ENCODE measurements around the gene BAHCC1.

GRCh38 chr17:81438007-81438659 lies 42.9 kb downstream of the BAHCC1 start:
- TF ChIP-seq CTCF (IDR thresholded peaks at IDR 0.05 in 2 of 3, conservative IDR thresholded peaks at IDR 0.05 in 1 of 3; ENCODE audit: insufficient read depth in 2 of 3, low read depth in 1 of 3, low read length in 3 of 3) = no peak
- no peak for TF ChIP-seq ESRRB (CRISPR knock-in tag; IDR thresholded peaks at IDR 0.05; ENCODE audit: borderline replicate concordance)
- no peak for TF ChIP-seq NR0B1 (IDR thresholded peaks at IDR 0.05; ENCODE audit: partially characterized antibody)
- TF ChIP-seq PRPF4 (IDR thresholded peaks at IDR 0.05; ENCODE audit: insufficient read depth, low read depth, low read length, poor library complexity, severe bottlenecking) = no peak
- TF ChIP-seq RFX5 (IDR thresholded peaks at IDR 0.05; ENCODE audit: low read depth, low read length) = no peak
- TF ChIP-seq NFE2 (IDR thresholded peaks at IDR 0.05; ENCODE audit: low read depth) = no peak
- no peak for TF ChIP-seq RHOXF2B (CRISPR knock-in tag; conservative IDR thresholded peaks at IDR 0.05)
- no peak for TF ChIP-seq POLR2A (conservative IDR thresholded peaks at IDR 0.05)
